Germinal center (tissue), 1 donor: ENCODE results near the gene SLC25A13.

ENCODE experiments used
- DNase-seq: peaks from one replicate; pipeline ENCODE4 v3.0.0; 2012; ENCODE audit warnings: mixed read lengths, low spot score

SLC25A13 gene

GRCh38 chr7:96322373-96322695, 436 bp upstream of the SLC25A13 start:
- DNase-seq: no peak

GRCh38 chr7:96321031-96321657, 754 bp downstream of the SLC25A13 start:
- DNase-seq: peak; percentile 69

GRCh38 chr7:96320442-96320841, 1.5 kb downstream of the SLC25A13 start:
- DNase-seq: peak; percentile 44

GRCh38 chr7:96319439-96319838, 2.5 kb downstream of the SLC25A13 start:
- DNase-seq: no peak

- DNase-seq: no peak
These were observed 4.9 kb downstream of the SLC25A13 start for GRCh38 chr7:96316949-96317348.

- DNase-seq: no peak
These were observed 6.8 kb downstream of the SLC25A13 start for GRCh38 chr7:96315125-96315512.

- DNase-seq: no peak
These were observed 7.3 kb downstream of the SLC25A13 start for GRCh38 chr7:96314402-96315124.

GRCh38 chr7:96313940-96314339, 8.0 kb downstream of the SLC25A13 start:
- DNase-seq: no peak

- no peak for DNase-seq
These were observed 9.4 kb downstream of the SLC25A13 start for GRCh38 chr7:96312502-96312901.

- no peak for DNase-seq
These were observed 9.9 kb downstream of the SLC25A13 start for GRCh38 chr7:96311967-96312366.

GRCh38 chr7:96310110-96310509, 11.8 kb downstream of the SLC25A13 start:
- no peak for DNase-seq

GRCh38 chr7:96308950-96309263, 13.0 kb downstream of the SLC25A13 start:
- DNase-seq: no peak

- no peak for DNase-seq
These were observed 13.5 kb downstream of the SLC25A13 start for GRCh38 chr7:96308253-96308949.

- no peak for DNase-seq
These were observed 15.3 kb downstream of the SLC25A13 start for GRCh38 chr7:96306385-96307125.

- DNase-seq: no peak
These were observed 16.0 kb downstream of the SLC25A13 start for GRCh38 chr7:96305915-96306314.

- DNase-seq: no peak
These were observed 17.3 kb downstream of the SLC25A13 start for GRCh38 chr7:96304573-96304972.

- DNase-seq: no peak
These were observed 18.0 kb downstream of the SLC25A13 start for GRCh38 chr7:96303686-96304443.

GRCh38 chr7:96303105-96303685, 18.7 kb downstream of the SLC25A13 start:
- no peak for DNase-seq

- no peak for DNase-seq
These were observed 20.9 kb downstream of the SLC25A13 start for GRCh38 chr7:96300986-96301385.

- no peak for DNase-seq
These were observed 21.4 kb downstream of the SLC25A13 start for GRCh38 chr7:96300502-96300901.

GRCh38 chr7:96299496-96299895, 22.4 kb downstream of the SLC25A13 start:
- DNase-seq: no peak

- no peak for DNase-seq
These were observed 24.0 kb downstream of the SLC25A13 start for GRCh38 chr7:96297876-96298275.
